Esophagus muscularis mucosa (tissue), 4 donors: ENCODE data around the gene NTM.

Experiments
- CTCF ChIP-seq, 3 experiments: fragments of 200-600 bp in 2 of 3; fragments of 450-650 bp in 1 of 3; sonication (generic) in 2 of 3; IDR thresholded peaks; one replicate each; pipeline ENCODE4 v1.5.1; 2017 to 2019; ENCODE audit warnings: antibody characterized with exemption in 3 of 3, mild to moderate bottlenecking in 2 of 3, moderate library complexity in 1 of 3
- EP300 ChIP-seq: sonication (generic); formaldehyde crosslinking; IDR thresholded peaks from one replicate; pipeline ENCODE4 v1.6.1; 2017; ENCODE audit warnings: antibody characterized with exemption
- POLR2A ChIP-seq: fragments of 450-650 bp; IDR thresholded peaks from one replicate; pipeline ENCODE4 v1.6.1; 2017; ENCODE audit warnings: antibody characterized with exemption, moderate library complexity, mild to moderate bottlenecking, low read depth
- POLR2AphosphoS5 ChIP-seq, 2 donors: sonication (generic); formaldehyde crosslinking; IDR thresholded peaks; one replicate each; pipeline ENCODE4 v1.6.1; 2017; ENCODE audit warnings: antibody characterized with exemption in 2 of 2

- TF ChIP-seq CTCF (IDR thresholded peaks at IDR 0.05): no peak
- TF ChIP-seq POLR2AphosphoS5 (IDR thresholded peaks at IDR 0.05): no peak
- no peak for TF ChIP-seq POLR2A
- no peak for TF ChIP-seq EP300
Measured at GRCh38 chr11:131378931-131379330, 8.5 kb downstream of the NTM start.
